Dendritic cell treated with granulocyte-macrophage colony-stimulating factor and Interleukin-4, amounts not matched to agents 40 ng/mL and 50 ng/mL, for 4 days (primary cell): ENCODE results near the gene TOGARAM2.

ENCODE experiments used
- H3K27ac Mint-ChIP-seq: one replicate; pipeline ENCODE4 v1.8.0; 2022; ENCODE audit warnings: mild to moderate bottlenecking, mixed read lengths
- H3K27me3 Mint-ChIP-seq: one replicate; pipeline ENCODE4 v1.8.0; 2022; ENCODE audit warnings: mild to moderate bottlenecking, mixed read lengths
- H3K36me3 Mint-ChIP-seq: one replicate; pipeline ENCODE4 v1.8.0; 2022; ENCODE audit warnings: low read depth, mixed read lengths
- H3K4me1 Mint-ChIP-seq: one replicate; pipeline ENCODE4 v1.8.0; 2022; ENCODE audit warnings: low read depth, mixed read lengths
- H3K4me3 Mint-ChIP-seq: one replicate; pipeline ENCODE4 v1.8.0; 2022; ENCODE audit warnings: mild to moderate bottlenecking, moderate library complexity, mixed read lengths
- H3K9me3 Mint-ChIP-seq: one replicate; pipeline ENCODE4 v1.8.0; 2022; ENCODE audit warnings: mixed read lengths
- intact Hi-C: fragments of 100-400 bp; cut with micrococcal nuclease; formaldehyde crosslinking; loops from one replicate; pipeline ENCODE4 v1.15.0; 2022

The TOGARAM2 gene

DNA sequence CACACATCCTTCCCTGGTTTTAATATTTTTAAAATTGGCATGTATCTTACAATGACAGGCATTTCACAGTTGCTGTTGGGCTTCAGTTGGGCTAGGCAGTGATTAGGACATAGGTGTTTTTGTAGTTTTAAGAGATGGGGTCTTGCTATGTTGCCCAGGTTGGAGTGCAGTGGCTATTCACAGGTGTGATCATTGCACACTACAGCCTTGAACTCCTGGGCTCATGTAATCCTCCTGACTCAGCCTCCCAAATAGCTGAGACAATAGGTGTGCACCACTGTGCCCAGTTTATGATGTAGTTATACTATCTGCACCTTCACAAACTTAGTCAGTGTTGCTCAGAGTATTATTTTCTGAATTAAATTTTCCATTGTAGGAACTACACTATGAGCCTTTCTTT lies 49.9 kb downstream of the TOGARAM2 start:
- Mint-ChIP-seq H3K27ac (no peak overlapping the region), H3K4me3 (no peak overlapping the region), H3K4me1 (peaks cover 22% of the 10 kb centered on the region), H3K36me3 (no peaks in the 10 kb centered on the region), H3K27me3 (peaks cover 4% of the 10 kb centered on the region), H3K9me3 (no peaks in the 10 kb centered on the region)
- intact Hi-C loops = no loop called here

DNA sequence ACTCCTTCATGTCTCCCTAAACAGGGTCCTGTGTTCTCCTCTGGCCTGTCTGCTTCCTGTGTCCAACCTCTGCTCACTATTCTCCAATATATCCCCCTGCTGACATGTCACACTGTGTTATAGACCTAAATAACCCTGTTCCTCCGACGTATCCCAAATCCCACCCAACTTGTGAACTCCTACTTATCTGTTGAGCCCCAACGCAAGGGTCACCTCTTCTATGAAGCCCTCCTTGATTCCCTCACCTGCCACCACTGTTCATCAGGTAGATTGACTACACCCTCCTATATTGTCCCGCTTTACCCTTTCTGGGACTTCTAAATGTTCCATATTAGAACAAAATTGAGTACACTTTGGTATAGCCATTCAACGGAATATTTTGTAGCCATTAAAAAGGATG lies 51.1 kb downstream of the TOGARAM2 start:
- no peaks in the 10 kb centered on the region for H3K36me3 Mint-ChIP-seq
- peaks cover 22% of the 10 kb centered on the region for H3K4me1 Mint-ChIP-seq
- H3K4me3 Mint-ChIP-seq = no peak overlapping the region
- no peak overlapping the region for H3K27ac Mint-ChIP-seq
- no peaks in the 10 kb centered on the region for H3K9me3 Mint-ChIP-seq
- intact Hi-C loops = no loop called here
- H3K27me3 Mint-ChIP-seq = peaks cover 4% of the 10 kb centered on the region

DNA sequence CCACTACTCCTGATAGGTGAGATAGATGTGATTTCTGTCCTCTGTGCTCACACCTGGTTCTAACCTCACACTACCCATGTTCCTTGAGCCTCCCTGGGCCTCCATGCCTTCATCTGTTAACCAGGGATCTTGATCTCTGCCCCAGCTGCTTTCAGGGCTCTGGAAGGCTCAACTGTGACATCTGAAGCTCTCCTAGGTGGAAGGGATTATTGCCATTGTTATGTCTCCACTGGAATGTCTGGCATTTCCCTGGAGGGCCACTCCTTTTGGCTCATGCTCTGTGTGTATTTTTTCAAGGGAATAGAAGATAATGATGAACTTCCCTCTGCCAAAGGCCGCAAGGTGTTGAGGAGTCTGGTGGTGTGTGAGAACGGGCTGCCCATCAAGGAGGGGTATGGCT lies 52.1 kb downstream of the TOGARAM2 start:
- H3K27me3 Mint-ChIP-seq = peaks cover 4% of the 10 kb centered on the region
- H3K36me3 Mint-ChIP-seq = no peaks in the 10 kb centered on the region
- H3K4me1 Mint-ChIP-seq = peaks cover 22% of the 10 kb centered on the region
- no peak overlapping the region for H3K4me3 Mint-ChIP-seq
- intact Hi-C loops = no loop called here
- no peaks in the 10 kb centered on the region for H3K9me3 Mint-ChIP-seq
- H3K27ac Mint-ChIP-seq = no peak overlapping the region

DNA sequence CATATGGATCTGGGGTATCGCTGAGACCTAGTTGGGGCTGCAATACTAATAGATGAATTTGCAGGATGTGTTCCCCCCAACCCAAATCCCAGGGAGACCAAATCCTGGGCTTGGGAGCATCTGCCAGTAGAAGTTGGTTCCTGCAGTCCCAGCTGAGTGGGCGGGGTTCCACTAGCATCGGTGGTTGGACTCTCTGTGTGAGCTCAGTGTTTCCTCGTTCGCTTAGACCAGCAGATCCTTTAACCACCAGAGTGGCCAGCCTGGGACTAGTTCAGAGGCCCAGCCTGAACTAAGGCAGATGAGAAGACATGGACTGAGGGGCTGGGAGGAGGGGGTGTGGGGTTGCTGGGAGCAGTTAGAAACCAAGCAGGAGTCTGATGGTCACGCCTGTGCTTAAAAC lies 52.6 kb downstream of the TOGARAM2 start:
- H3K27ac Mint-ChIP-seq = no peak overlapping the region
- intact Hi-C loops = no loop called here

DNA sequence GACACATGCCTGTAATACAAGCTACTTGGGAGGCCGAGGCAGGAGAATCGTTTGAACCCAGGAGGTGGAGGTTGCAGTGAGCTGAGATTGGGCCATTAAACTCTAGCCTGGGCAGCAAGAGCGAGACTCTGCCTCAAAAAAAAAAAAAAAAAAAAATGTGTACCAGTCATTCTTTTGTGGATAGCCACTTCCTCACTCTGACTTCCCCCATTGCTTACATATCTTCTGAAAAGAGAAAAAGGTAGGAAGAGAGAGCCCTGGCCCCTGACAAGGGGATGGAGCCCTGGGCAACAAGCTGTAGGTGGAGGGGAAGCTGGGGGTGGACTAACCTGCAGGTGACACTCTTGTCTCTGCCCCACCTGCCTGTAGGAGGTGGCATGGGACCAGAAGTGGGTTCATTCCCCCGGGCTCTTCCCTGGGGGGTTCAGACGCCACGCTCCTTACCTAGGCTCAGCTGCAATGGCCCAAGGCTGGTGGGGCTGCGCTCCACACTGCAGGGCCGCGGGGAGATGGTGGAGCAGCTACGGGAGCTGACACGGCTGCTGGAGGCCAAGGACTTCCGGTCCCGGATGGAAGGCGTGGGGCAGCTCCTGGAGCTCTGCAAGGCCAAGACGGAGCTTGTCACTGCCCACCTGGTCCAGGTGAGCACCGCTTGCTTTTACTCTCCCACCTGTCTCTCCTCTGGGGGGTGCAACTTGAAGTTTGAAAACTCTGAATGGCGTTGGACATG lies 54.1 kb downstream of the TOGARAM2 start:
- Mint-ChIP-seq H3K27ac (no peak overlapping the region), H3K27me3 (peaks cover 4% of the 10 kb centered on the region), H3K9me3 (no peaks in the 10 kb centered on the region), H3K36me3 (no peaks in the 10 kb centered on the region), H3K4me1 (peaks cover 22% of the 10 kb centered on the region), H3K4me3 (no peak overlapping the region)
- intact Hi-C loops = no loop called here

More for the DNA sequence above, 52.6 kb downstream of the TOGARAM2 start:
- H3K4me3 Mint-ChIP-seq = no peak overlapping the region
- H3K27me3 Mint-ChIP-seq = peaks cover 4% of the 10 kb centered on the region
- H3K4me1 Mint-ChIP-seq = peaks cover 22% of the 10 kb centered on the region
- H3K9me3 Mint-ChIP-seq = no peaks in the 10 kb centered on the region
- no peaks in the 10 kb centered on the region for H3K36me3 Mint-ChIP-seq

DNA sequence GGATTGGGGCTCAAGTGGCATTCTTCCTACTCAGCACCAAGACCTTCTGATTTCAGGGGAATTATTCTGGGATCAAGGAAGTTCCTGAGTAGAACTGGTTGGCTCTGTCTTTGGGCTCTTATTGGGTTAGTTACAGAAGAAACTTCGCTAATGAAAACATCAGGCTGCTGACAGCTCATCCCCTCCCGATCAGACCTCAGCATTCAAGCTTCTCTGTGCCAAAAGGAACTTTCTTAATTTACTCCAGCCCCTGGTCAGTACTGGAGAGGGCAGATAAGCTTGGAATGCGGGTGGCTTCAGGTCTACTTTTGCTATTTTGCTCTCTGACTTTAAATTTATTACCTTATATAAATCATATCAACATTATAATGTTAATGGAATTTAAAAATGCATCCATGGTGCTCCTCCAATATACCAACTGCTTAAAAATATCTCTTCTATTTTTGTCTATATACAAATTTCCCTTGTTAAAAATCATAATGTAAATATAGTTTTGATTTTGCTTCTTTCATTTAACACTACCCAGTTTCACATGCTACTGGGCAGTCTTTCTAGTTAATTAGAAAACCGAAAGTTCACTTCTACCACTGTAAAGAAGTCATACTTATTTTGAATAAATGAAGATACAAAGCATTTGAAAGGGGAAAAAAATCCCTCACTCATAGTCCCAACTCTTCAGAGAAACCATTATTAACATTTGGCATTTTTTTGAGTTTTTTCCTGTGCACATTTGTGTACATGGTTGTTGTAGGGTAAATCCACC lies 58.8 kb downstream of the TOGARAM2 start:
- Mint-ChIP-seq H3K36me3 (no peaks in the 10 kb centered on the region), H3K27me3 (no peaks in the 10 kb centered on the region), H3K9me3 (no peaks in the 10 kb centered on the region), H3K4me1 (peaks cover 5% of the 10 kb centered on the region), H3K27ac (no peak overlapping the region), H3K4me3 (no peak overlapping the region)
- intact Hi-C loops = no loop called here

DNA sequence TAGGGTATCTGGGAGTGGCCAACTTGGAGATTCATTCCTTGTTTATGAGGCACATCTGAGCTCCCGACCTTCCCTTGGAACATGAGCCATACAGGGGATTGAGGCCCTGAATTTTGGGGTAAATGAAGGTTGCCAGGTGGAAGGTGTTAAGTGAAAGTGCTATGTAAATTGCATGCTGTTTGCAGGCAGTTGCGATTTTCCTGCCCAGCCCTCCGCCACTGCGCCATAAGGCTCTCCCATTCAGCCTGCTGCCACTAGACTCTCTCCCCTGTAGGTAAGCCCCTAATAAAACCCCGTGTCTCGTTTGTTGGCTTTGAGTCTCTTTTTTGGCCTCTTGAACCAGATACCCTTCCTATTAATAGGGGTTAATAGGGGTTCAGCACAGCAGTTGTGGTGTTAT lies 59.5 kb downstream of the TOGARAM2 start:
- intact Hi-C loops = no loop called here
- Mint-ChIP-seq H3K9me3 (no peaks in the 10 kb centered on the region), H3K4me1 (no peaks in the 10 kb centered on the region), H3K27ac (no peak overlapping the region), H3K27me3 (no peaks in the 10 kb centered on the region), H3K4me3 (no peak overlapping the region), H3K36me3 (no peaks in the 10 kb centered on the region)

DNA sequence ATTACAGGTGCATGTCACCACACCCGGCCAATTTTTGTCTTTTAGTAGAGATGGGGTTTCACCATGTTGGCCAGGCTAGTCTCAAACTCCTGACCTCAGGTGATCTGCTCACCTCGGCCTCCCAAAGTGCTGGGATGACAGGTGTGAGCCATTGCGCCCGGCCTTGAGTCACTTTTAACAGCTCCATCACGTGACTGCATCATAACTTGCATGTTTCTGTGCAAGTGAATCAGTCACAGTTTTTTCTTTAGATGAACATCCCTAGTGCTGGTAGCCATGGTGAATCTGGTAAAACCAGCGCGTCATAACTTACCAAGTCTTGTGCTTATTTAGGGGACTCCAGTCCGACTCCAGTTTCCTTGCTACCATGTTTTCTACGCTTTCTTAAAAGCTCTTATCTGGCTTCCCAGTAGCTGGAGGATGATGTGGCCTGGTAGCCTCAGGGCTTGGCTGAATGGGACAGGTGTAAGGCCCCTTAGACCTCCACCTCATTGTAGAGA lies 60.1 kb downstream of the TOGARAM2 start:
- Mint-ChIP-seq H3K4me1 (no peaks in the 10 kb centered on the region), H3K27me3 (no peaks in the 10 kb centered on the region)

DNA sequence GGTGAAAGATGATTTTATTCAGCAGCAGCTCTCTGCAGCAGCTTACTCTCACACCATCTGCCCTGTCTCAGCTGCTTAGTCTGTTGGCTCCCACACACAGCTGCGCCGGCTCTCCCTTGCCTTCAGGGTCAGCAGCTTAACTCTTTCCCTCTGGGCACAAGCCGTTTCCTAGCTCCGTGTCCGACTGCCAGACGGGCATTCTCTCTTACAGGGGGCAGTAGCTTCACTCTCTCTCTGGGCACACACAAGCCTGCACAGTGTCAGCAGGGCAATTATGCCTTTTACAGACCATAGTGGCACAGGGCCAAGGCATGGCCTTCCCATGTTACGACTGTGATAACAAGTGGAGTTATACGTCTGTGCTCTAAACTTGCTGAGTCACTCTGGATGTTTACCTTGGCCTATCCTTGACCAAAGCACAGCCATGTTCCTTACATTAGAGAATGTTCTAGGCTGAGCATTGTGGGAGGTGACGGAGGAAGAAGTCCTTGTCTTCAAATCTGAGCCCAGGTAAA lies 61.5 kb downstream of the TOGARAM2 start:
- Mint-ChIP-seq H3K9me3 (no peaks in the 10 kb centered on the region), H3K4me3 (no peak overlapping the region), H3K27me3 (no peaks in the 10 kb centered on the region), H3K4me1 (no peaks in the 10 kb centered on the region), H3K36me3 (no peaks in the 10 kb centered on the region), H3K27ac (no peak overlapping the region)
- intact Hi-C loops = no loop called here

More for the DNA sequence above, 60.1 kb downstream of the TOGARAM2 start:
- Mint-ChIP-seq H3K27ac (no peak overlapping the region), H3K36me3 (no peaks in the 10 kb centered on the region), H3K4me3 (no peak overlapping the region), H3K9me3 (no peaks in the 10 kb centered on the region)
- intact Hi-C loops = no loop called here

DNA sequence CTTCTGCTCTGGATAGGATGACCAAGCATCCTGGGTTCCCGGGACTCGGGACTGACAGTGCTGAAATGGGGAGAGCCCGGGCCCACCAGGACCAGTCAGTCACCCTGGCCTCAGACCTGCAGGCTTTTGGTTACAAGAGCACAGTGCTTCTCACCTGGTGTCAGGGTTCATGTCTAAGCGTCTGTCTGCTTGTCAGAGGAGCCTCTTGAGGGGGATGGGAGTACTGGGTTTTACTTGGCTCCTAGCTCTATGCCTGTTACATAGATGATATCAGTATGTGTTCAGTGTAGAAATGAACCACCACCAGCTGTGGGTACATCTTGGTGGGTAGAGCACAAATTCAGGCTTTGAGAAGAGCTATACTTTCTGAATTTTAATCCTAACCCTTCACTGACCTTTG lies 63.4 kb downstream of the TOGARAM2 start:
- no peaks in the 10 kb centered on the region for H3K27me3 Mint-ChIP-seq
- intact Hi-C loops = no loop called here
- H3K36me3 Mint-ChIP-seq = no peaks in the 10 kb centered on the region
- no peak overlapping the region for H3K27ac Mint-ChIP-seq
- H3K4me3 Mint-ChIP-seq = no peak overlapping the region
- H3K9me3 Mint-ChIP-seq = no peaks in the 10 kb centered on the region
- no peaks in the 10 kb centered on the region for H3K4me1 Mint-ChIP-seq

DNA sequence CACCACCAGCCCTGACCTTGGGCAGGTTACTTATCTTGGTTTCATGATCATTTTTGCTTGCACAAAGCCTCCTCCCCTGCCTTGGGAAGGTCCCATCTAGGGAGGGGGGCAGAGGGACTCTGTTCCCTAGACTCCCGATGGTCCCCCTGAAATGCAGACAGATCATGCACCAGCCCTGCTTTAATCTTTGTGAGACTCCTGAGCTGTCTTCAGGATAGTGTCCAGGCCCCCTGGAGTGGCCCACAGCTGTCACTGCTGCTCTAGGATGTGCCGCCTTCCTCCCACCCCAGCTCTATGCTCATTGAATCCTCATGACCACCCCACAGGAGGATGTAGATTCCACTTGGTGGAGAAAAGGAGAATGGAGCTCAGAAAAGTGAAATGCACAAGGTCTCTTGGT lies 65.2 kb downstream of the TOGARAM2 start:
- Mint-ChIP-seq H3K27me3 (no peaks in the 10 kb centered on the region), H3K4me1 (no peaks in the 10 kb centered on the region), H3K9me3 (no peaks in the 10 kb centered on the region), H3K4me3 (no peak overlapping the region), H3K27ac (no peak overlapping the region), H3K36me3 (no peaks in the 10 kb centered on the region)
- intact Hi-C loops = no loop called here

DNA sequence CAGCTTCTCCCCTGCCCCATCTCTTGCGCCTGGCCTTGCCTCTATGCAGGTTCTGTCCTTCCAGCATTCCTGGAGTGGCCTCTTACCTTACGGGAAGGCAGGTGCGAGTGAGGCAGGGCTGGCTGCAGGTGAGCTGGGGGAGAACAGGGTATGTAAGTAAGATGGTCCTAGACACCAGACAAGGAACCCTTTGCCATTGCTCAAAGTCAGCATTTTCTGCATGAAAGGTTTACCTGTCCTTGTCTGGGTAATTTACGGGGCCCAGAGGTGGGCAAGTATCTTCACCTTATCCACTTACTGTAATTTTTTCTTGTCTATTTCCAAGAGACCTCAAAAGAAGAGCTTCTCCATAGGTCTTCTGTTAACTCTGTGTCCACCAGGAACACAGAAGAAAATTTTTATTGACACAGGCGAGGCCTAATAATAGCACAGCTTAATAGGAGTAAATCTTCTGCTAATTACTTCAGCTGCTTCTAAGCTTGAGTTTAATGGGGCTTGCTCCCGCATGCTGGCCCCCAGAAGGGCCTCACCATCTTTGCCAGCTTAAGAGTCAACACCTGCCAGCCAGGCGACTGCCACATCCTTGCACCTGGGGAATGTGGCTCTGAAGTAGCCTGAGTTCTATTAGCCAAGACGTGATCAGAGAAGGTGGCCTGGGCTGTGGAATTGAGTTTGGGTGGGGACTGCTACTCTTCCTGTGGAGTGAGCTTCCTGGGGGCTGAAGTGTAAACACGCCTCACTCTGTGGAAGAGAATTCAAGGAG lies 66.2 kb downstream of the TOGARAM2 start:
- H3K4me3 Mint-ChIP-seq = no peak overlapping the region
- H3K36me3 Mint-ChIP-seq = no peaks in the 10 kb centered on the region
- no peak overlapping the region for H3K27ac Mint-ChIP-seq
- H3K4me1 Mint-ChIP-seq = no peaks in the 10 kb centered on the region
- intact Hi-C loops = no loop called here
- no peaks in the 10 kb centered on the region for H3K27me3 Mint-ChIP-seq
- no peaks in the 10 kb centered on the region for H3K9me3 Mint-ChIP-seq

DNA sequence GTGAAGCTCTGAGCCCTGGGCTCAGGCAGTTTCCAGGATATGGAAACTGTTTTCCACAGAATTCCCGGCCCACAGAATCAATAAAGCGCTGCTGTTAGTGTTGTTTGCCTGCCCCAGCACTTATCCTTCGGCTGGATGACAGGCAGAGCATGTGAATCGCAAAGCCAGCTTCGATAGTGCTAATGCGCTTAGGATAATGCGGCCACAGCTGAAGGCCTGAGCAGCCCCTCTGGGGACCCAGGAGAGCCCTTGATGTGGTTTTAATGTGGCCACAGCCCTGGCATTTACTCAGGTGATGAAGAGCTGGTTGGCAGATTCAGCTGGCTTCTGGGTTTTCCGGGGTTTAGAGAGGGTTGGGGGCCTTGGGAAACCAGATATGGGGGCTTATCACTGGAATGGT lies 69.5 kb downstream of the TOGARAM2 start:
- intact Hi-C loops = no loop called here
- no peaks in the 10 kb centered on the region for H3K27me3 Mint-ChIP-seq
- H3K4me1 Mint-ChIP-seq = peaks cover 5% of the 10 kb centered on the region
- no peaks in the 10 kb centered on the region for H3K9me3 Mint-ChIP-seq
- no peak overlapping the region for H3K27ac Mint-ChIP-seq
- H3K36me3 Mint-ChIP-seq = no peaks in the 10 kb centered on the region
- H3K4me3 Mint-ChIP-seq = no peak overlapping the region

DNA sequence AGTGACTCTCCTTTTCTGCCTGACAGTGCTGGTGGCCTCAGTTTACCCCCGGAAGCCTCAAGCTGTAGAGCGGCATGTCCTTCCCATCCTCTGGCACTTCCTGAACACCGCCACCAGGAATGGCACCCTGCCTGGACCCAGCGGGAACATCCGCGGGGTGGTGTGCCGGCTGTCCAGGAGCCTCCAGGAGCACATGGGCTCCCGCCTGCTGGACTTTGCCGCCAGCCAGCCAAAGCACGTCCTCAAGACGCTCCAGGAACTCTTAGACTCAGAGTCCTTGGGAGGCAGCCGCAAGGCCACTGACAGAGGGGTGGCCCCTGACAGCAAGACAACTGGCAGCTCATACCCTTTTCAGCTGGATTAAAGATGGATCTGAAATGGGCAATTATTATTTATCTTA lies 70.6 kb downstream of the TOGARAM2 start:
- H3K9me3 Mint-ChIP-seq = no peaks in the 10 kb centered on the region
- H3K4me3 Mint-ChIP-seq = no peak overlapping the region
- H3K27me3 Mint-ChIP-seq = no peaks in the 10 kb centered on the region
- peaks cover 5% of the 10 kb centered on the region for H3K4me1 Mint-ChIP-seq
- intact Hi-C loops = no loop called here
- no peaks in the 10 kb centered on the region for H3K36me3 Mint-ChIP-seq
- no peak overlapping the region for H3K27ac Mint-ChIP-seq
